Spinal cord (tissue), 10 donors: Measurements from ENCODE around the gene BBS9. TPM values are rescaled to one million over a fixed set of nuclear protein-coding genes. Genes with fewer than 3 reads are reported as not detected.
"Not testable (repeated sequence)": the region's sequence is repeated elsewhere in the genome, so short reads cannot be mapped to it uniquely, and the experiment has no call there.

Experiments used
- DNase-seq, 6 donors: peaks; one replicate each; pipeline versions ENCODE4 v3.0.0 to v3.0.0-alpha.2; 2013 to 2015; ENCODE audit warnings: low spot score in 6 of 6, low read depth in 4 of 6
- H3K27ac ChIP-seq: one replicate; pipeline ENCODE4 v1.5.1; 2013; ENCODE audit warnings: low read depth, low read length, control low read depth
- H3K27me3 ChIP-seq: one replicate; pipeline ENCODE4 v1.6.1; 2013; ENCODE audit warnings: low read length; ENCODE audit not compliant: control insufficient read depth, insufficient read depth
- H3K36me3 ChIP-seq: one replicate; pipeline ENCODE4 v1.6.1; 2013; ENCODE audit warnings: low read length; ENCODE audit not compliant: control insufficient read depth, insufficient read depth
- H3K4me1 ChIP-seq: one replicate; pipeline ENCODE4 v1.6.1; 2013; ENCODE audit warnings: low read length; ENCODE audit not compliant: control insufficient read depth, insufficient read depth
- H3K4me3 ChIP-seq: one replicate; pipeline ENCODE4 v1.5.1; 2013; ENCODE audit warnings: low read depth, low read length, control low read depth
- H3K9me3 ChIP-seq: one replicate; pipeline ENCODE4 v1.6.1; 2013; ENCODE audit warnings: low read length; ENCODE audit not compliant: control insufficient read depth, insufficient read depth
- WGBS: methylation state at CpG from one replicate; pipeline ENCODE4 v1.1.5; 2013; ENCODE audit warnings: missing lambda C conversion rate; ENCODE audit not compliant: insufficient coverage; 5-methylcytosine and 5-hydroxymethylcytosine counted together
- polyA plus RNA-seq, 2 donors: library from polyadenylated mRNA; unstranded; fragments of 120-200 nt; gene quantifications; one replicate each; pipeline ENCODE4 v1.2.1, GENCODE V29; 2013; ENCODE audit not compliant: insufficient read length in 2 of 2
- total RNA-seq, 2 donors: library from RNA; depleted of rRNA in 1 of 2; stranded (reverse); fragments of 120-200 nt in 1 of 2; fragments of >200 nt in 1 of 2; gene quantifications; one replicate each; pipeline versions ENCODE4 v1.2.3 to v1.2.4, GENCODE V29; 2013 to 2014
- donor health status: healthy.

BBS9 gene
- total and polyA plus RNA-seq, 4 donors = 19.3 to 67.8 (median 28.9) TPM

DNA sequence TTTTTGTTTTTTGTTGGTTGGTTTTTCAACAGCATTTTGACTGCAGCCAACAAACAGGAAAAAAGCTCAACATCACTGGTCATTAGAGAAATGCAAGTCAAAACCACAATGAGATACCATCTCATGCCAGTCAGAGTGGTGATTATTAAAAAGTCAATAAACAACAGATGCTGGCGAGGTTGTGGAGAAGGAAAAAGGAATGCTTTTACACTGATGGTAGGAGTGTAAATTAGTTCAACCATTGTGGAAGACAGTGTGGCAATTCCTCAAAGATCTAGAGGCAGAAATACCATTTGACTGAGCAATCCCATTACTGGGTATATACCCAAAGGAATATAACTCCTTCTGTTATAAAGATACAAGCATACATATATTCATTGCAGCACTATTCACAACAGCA, 355.1 kb downstream of the BBS9 start:
- not testable (repeated sequence) for H3K4me1 ChIP-seq, H3K27ac ChIP-seq, DNase-seq, H3K4me3 ChIP-seq, H3K36me3 ChIP-seq, H3K9me3 ChIP-seq, H3K27me3 ChIP-seq
- WGBS = 100% methylated on average over 1 of the region's 1 CpG

DNA sequence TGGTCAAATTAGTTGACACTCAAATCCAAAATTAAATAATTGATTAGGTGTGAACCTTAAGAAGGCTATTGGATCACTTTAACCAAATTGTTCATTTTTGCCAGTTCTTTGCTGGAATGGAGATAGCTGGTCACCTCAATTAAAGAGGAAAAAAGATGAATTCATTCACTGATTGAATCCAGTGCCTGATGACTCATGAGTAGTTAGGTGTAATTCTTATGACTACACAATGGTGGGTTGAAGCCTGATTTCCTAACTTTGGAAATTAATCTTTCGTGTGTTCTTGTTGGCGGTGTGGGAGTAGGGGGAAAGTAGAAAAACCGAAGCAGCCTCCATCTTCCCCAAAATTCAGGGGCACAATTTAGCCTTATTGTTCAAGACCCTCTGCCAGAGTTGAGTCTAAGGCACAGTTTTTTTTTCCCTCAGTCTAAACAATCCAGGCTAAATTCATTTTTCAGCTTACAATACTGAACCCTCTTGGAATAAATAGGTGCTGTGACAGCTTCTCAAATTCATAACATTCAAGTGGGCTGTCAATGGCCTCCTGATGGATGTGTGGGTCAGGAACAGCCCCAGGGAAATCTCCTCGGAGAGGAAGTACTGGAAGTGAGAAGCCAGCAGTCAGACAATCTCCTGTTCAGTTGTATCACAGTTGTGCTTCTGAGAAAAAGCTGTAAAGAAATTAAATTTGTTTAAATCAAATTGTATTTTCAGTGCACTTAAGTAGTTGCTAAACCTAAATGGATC, 356.6 kb downstream of the BBS9 start:
- Histone ChIP-seq H3K4me3 (no peak overlapping the region), H3K27me3 (no peaks in the 10 kb centered on the region), H3K4me1 (no peaks in the 10 kb centered on the region), H3K27ac (no peak overlapping the region), H3K9me3 (no peaks in the 10 kb centered on the region), H3K36me3 (no peaks in the 10 kb centered on the region)
- no peak for DNase-seq
- WGBS = 83% methylated on average over 1 of the region's 4 CpGs

DNA sequence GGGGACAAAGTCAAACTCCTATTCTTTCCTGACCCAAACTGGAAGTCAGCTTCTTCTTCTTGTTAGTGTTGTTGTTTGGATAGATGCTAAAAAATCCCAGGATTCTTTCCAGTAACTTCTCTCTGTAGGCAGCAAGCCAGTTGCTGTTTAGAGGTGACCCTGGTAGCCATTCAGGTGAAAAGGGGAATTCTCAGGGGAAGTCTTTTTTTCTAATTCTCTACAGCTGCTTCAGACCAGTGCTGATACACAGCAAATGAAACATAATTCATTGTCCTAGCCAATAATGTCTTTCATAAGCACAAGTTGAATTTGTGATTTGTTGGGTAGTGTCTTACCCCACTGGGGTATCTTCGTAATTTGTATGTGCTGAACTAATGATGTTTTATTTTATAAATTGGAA, 357.3 kb downstream of the BBS9 start:
- Histone ChIP-seq H3K9me3 (no peaks in the 10 kb centered on the region), H3K27ac (no peak overlapping the region), H3K4me1 (no peaks in the 10 kb centered on the region), H3K36me3 (no peaks in the 10 kb centered on the region), H3K4me3 (no peak overlapping the region), H3K27me3 (no peaks in the 10 kb centered on the region)
- no peak for DNase-seq
- no CpG with 5 or more reads among the region's 1 CpG for WGBS

DNA sequence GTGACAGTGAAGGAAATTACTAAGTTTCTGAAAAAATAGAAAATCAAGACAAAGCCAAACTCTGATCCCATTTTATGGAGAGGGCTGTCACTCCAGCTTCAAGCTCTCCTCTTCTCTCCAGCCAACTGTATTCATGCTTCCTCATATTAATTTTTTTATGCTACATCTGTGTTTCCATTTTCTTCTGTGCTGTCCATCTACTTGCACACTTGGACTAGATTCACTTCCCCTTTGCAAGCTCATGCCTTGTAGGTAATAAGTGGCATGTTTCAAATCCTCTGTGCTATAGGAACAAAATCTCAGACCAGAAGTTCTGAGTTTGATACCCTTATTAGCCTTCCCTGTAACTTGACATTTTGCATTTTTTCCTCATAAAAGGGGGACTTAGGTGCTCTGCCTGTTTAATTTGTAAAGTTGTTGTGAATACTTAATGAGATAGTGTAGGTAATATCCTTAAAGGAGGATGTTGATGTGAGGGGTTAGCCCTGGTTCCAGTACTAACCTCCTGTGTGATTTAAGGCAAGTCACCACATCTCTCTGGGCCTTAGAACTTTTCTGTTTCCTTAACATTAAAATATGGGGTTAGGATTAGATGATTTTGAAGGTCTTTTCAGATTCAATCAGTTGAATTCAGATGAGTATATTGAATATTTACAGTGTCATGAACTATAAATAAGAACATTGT, 358.8 kb downstream of the BBS9 start:
- no peak overlapping the region for H3K4me3 ChIP-seq
- H3K36me3 ChIP-seq = no peaks in the 10 kb centered on the region
- no peak for DNase-seq
- H3K27ac ChIP-seq = no peak overlapping the region
- H3K9me3 ChIP-seq = no peaks in the 10 kb centered on the region
- H3K27me3 ChIP-seq = no peaks in the 10 kb centered on the region
- no peaks in the 10 kb centered on the region for H3K4me1 ChIP-seq

DNA sequence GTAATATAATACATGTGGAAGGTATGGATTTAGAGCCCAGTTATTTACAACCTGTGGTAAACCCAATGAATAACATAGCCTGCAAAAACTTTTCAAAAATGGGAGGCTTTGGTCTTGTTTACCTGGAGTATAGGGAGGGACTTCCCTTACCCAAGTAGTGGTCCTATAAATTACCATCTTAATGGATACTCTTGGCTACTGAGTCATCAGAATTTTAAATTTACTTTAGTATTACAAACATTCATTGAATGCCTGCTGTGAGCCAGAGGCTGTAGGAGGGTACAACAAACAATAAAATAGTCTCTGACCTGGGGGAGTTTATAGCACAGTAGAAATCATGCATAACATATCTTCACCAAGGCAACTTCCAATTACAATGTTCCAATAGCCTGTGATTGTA, 365.1 kb downstream of the BBS9 start:
- no peak overlapping the region for H3K4me3 ChIP-seq
- no peak overlapping the region for H3K27ac ChIP-seq
- H3K36me3 ChIP-seq = no peaks in the 10 kb centered on the region
- no peaks in the 10 kb centered on the region for H3K4me1 ChIP-seq
- no peaks in the 10 kb centered on the region for H3K9me3 ChIP-seq
- H3K27me3 ChIP-seq = no peaks in the 10 kb centered on the region
- DNase-seq = peak in 1 of 6 donors; percentile 46

DNA sequence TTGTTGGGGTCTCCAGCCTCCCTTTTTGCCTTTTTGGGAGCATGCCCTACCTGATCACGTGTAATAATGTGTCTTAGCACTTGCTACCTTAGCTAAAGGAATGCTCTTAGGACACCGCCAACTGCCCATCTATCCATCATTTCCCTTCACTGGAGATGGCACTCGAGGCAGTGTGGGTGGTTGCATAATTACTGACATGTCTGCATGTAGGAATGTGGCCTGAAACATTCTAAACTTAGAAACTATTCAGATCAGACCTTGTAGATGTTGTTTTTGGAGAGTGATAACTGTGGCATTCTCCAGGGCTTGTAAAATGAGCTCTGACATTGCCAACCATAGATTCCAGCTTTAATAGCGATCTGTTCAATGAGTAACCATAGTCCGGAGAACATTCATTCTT, 365.8 kb downstream of the BBS9 start:
- Histone ChIP-seq H3K4me3 (no peak overlapping the region), H3K36me3 (no peaks in the 10 kb centered on the region), H3K27me3 (no peaks in the 10 kb centered on the region), H3K4me1 (no peaks in the 10 kb centered on the region), H3K9me3 (no peaks in the 10 kb centered on the region), H3K27ac (no peak overlapping the region)
- DNase-seq = no peak
- WGBS = no CpG with 5 or more reads among the region's 5 CpGs

DNA sequence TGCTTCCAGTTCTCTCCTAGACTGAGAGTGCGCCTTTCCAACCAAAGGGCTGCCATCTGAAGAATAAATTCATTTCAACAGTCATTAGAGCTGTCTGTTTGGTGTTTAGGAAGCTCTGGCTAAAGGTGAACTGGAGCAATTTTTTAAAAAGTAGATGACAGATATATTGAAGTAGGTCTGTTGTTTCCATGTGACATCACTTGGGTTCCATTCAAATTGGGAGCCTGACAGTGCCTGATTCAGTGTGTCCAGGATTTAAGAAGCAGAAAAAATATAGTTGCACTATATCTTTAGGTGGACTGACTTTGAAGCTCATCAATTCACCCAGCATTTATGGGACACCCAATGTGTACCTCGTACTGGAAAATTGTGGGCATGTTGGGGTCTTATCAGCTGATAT, 367.7 kb downstream of the BBS9 start:
- 100% methylated on average over 1 of the region's 2 CpGs for WGBS
- no peak overlapping the region for H3K27ac ChIP-seq

DNA sequence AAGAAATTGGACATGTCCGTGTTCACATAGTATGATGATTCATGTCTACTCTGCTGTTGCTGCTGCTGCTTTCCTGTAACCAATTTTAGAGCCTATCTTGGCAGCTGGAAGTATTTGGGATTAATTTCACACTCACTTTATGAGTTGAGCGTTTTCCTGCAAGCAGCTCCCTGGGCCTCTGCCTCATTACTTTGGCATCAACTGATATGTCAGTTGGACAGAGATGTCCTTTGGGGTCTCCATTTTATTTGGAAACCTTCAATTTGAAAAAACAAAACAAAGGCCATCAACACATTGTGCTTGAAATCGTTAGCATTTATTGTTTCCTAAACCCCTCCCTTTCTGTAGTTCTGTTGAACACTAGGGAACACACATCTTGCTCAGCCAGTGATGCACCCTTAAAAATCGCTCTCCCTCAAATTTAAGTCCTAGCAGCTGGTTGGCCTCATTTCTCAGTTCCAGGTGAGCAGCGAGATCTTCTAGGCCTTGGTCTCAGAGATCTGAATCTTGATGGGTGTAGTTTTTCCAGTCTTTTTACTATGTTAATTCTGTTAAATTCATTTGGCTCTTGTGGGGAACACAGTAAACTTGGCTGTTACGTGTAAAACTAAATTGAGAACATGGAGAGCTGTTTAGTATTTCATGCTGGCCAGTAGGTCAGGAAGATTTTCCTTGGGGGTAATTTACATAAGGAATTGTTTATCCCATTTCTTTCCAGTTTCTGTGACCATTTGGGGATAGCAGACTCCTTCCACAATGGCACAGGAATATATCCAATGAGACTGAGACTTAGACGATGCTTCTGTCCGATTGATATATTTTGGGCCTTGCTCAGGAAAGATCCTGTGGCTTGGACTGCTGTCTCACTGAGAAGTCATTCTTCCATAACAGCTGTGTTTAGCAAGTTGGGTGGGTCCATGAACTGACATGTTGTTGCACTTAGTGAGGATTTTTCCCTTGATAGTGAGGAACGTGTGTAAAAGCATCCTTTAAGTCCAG, 371.6 kb downstream of the BBS9 start:
- Histone ChIP-seq H3K36me3 (no peaks in the 10 kb centered on the region), H3K27ac (no peak overlapping the region), H3K4me1 (no peaks in the 10 kb centered on the region), H3K27me3 (no peaks in the 10 kb centered on the region), H3K9me3 (no peaks in the 10 kb centered on the region), H3K4me3 (no peak overlapping the region)
- DNase-seq = peak in 2 of 6 donors; percentile 22 to 66
- WGBS = 71% methylated on average over 4 of the region's 9 CpGs

More for the DNA sequence above, 367.7 kb downstream of the BBS9 start:
- Histone ChIP-seq H3K4me3 (no peak overlapping the region), H3K36me3 (no peaks in the 10 kb centered on the region), H3K9me3 (no peaks in the 10 kb centered on the region), H3K27me3 (no peaks in the 10 kb centered on the region), H3K4me1 (no peaks in the 10 kb centered on the region)
- no peak for DNase-seq

DNA sequence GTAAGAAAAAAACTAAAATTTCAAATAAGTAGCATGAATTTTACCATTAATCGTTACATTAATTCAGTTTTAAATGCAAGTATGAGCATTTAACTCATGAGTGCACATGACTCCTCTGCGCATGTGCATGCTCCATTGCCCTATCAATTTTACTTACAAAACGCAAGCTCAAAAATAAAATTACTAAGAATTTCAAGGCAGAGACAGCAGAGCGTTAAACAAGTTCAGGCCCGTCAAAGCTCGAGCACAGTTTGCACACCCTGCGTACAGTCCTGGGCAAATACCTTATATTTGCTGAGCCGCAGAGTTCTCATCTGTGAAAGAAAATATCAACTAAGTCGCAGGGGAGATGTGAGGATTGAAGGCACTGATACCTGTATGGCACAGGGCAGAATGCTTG, 373.6 kb downstream of the BBS9 start:
- no peak overlapping the region for H3K27ac ChIP-seq
- no peak for DNase-seq
- 98% methylated on average over 9 of the region's 9 CpGs for WGBS
- H3K36me3 ChIP-seq = no peaks in the 10 kb centered on the region
- no peaks in the 10 kb centered on the region for H3K27me3 ChIP-seq
- H3K9me3 ChIP-seq = no peaks in the 10 kb centered on the region
- no peak overlapping the region for H3K4me3 ChIP-seq
- no peaks in the 10 kb centered on the region for H3K4me1 ChIP-seq
